AG09309 (cell line): ENCODE measurements around the gene CEP68.

Experiments used
- DNase-seq: peaks from one replicate; pipeline ENCODE4 v3.0.0-alpha.2; 2010; ENCODE audit warnings: low read depth
- H3K4me3 ChIP-seq: 2 replicates; pipeline ENCODE4 v1.5.1; 2011; ENCODE audit warnings: mild to moderate bottlenecking, low read depth, low read length, moderate library complexity; ENCODE audit not compliant: control insufficient read depth
- TF ChIP-seq, protein P1 (sequence below): IDR thresholded peaks from 2 replicates; pipeline ENCODE4 v1.5.1; 2011; ENCODE audit warnings: mild to moderate bottlenecking, low read depth, low read length, inconsistent platforms; ENCODE audit not compliant: insufficient read depth, control insufficient read depth; ENCODE audit errors: missing control alignments

Gene CEP68

GRCh38 chr2:65056215-65057053 is at the start of gene CEP68:
Gene CEP68, plus strand, starts transcription at chr2:65056416. Its CDS starts 13,029 bp downstream, at chr2:65069445.
- TF ChIP-seq, protein P1, sequence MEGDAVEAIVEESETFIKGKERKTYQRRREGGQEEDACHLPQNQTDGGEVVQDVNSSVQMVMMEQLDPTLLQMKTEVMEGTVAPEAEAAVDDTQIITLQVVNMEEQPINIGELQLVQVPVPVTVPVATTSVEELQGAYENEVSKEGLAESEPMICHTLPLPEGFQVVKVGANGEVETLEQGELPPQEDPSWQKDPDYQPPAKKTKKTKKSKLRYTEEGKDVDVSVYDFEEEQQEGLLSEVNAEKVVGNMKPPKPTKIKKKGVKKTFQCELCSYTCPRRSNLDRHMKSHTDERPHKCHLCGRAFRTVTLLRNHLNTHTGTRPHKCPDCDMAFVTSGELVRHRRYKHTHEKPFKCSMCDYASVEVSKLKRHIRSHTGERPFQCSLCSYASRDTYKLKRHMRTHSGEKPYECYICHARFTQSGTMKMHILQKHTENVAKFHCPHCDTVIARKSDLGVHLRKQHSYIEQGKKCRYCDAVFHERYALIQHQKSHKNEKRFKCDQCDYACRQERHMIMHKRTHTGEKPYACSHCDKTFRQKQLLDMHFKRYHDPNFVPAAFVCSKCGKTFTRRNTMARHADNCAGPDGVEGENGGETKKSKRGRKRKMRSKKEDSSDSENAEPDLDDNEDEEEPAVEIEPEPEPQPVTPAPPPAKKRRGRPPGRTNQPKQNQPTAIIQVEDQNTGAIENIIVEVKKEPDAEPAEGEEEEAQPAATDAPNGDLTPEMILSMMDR = no peak

DNA sequence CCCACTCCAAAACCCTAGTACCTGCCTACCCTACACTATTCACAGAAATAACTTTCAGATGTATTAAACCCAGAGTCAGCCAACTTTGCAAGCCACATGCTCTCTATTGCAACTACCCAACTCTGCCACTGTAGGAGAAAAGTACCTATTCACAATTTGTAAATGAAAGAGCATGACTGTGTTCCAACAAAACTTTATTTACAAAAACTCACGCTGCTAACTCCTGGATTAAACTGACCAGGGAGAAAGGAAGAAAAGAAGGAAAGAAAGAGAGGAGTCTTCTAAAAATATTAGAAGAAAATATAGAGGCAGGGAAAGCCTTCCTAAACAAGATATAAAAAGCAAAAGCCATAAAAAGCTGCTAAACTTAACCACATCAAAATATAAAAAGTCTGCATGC is 42.4 kb upstream of the CEP68 start:
- no peak for DNase-seq
- TF ChIP-seq, protein P1 = no peak
- H3K4me3 ChIP-seq = no peak overlapping the region

More at GRCh38 chr2:65056215-65057053, at the start of gene CEP68:
- H3K4me3 ChIP-seq = peak within 1 kb of the TSS; percentile 74
- DNase-seq = peak; percentile 86

DNA sequence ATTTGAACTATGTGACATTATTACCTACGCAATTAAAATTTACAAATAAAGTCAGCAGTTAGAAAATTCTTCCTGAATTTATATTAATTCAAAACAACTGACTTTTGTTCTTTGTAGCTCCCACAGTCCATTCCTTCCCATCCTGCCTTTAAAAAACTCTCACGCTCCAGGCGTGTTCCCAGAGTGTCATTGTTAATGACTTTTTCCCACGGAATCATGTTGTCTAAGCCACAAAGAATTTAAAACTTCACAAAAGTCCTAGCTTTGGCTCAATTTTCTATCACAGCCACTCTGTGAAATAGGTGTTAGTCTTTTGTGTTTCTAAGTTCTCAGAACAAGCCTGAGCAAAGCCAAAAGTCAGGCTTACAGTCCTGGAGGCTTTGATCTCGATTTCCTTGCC is 40.5 kb upstream of the CEP68 start:
- TF ChIP-seq, protein P1 = no peak
- H3K4me3 ChIP-seq = no peak overlapping the region
- no peak for DNase-seq

DNA sequence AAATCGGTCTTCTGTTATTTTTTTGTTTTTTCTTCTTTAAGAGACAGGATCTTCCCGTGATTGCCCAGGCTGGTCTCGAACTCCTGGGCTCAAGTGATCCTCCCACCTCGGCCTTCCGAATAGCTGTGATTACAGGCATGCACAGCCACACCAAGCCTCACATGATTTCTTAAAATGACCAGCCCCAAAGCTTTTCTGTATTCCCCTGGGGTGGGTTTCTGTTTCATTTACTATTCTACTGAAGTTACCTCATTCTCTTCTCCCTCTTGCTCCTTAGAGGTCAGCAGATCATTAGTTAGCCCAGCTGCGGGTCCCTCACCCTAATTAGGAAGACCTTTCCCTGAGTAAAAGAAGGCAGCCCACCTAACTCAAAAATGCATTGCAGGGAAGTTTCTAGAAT is 39.4 kb upstream of the CEP68 start:
- TF ChIP-seq, protein P1 = no peak
- no peak for DNase-seq
- H3K4me3 ChIP-seq = no peak overlapping the region

- H3K4me3 ChIP-seq = no peak overlapping the region
- DNase-seq = no peak
- TF ChIP-seq, protein P1 = no peak
Observed at GRCh38 chr2:65017335-65017734, 38.9 kb upstream of the CEP68 start.

DNA sequence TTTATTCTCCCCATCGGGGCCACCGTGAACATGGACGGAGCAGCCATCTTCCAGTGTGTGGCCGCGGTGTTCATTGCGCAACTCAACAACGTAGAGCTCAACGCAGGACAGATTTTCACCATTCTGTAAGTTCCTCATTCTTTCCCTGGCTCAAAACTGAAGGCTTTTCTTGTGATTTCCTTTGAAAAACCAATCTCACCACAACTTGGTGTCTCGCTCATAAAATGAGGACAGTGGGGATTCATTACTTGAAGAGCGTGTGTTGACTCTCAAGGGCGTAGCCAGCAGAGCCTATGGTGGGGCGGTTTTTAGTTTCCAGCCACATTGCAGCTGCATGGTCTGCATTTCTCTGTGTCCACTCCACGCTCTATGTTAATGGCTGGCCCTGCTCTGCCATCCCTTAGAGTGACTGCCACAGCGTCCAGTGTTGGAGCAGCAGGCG is 38.1 kb upstream of the CEP68 start:
- no peak overlapping the region for H3K4me3 ChIP-seq
- TF ChIP-seq, protein P1 = no peak
- no peak for DNase-seq
